HCT116 (cell line): ENCODE data around the gene SLFN5. TPM values are rescaled to one million over a fixed set of nuclear protein-coding genes. Genes with fewer than 3 reads are reported as not detected.

Source experiments
- ATAC-seq: fragments of 200-7000 bp; cut with Tn5 transposase; 2 replicates; pipeline ENCODE4 v1.9.1; 2020; ENCODE audit warnings: mild to moderate bottlenecking, moderate library complexity
- BruUV-seq: library from RNA; stranded (reverse); fragments of 400-500 nt; replicated peaks from 2 replicates; lab custom pipeline; 2021; lab: Mats Ljungman, UMichigan
- CTCF ChIA-PET: fragments of 300-600 bp; sonication (Branson Sonifier 250); formaldehyde crosslinking; loops from one replicate; lab custom pipeline; 2021; ENCODE audit warnings: antibody characterized with exemption; lab: Charles Lee
- POLR2A ChIA-PET: fragments of 300-600, 350-600 bp; sonication (Branson Sonifier 250); formaldehyde crosslinking; loops from one replicate; lab custom pipeline; 2021; ENCODE audit warnings: antibody characterized with exemption; lab: Charles Lee
- RAD21 ChIA-PET, 2 experiments: fragments of 300-600 bp; sonication (Branson Sonifier 250); formaldehyde crosslinking; loops; one replicate each; lab custom pipeline; 2023; ENCODE audit warnings: low total read pairs in 2 of 2; ENCODE audit not compliant: uncharacterized antibody in 2 of 2, unreplicated experiment in 2 of 2, low non-redundant PET in 1 of 2; lab: Charles Lee
- DNase-seq: peaks from one replicate; pipeline ENCODE4 v3.0.0-alpha.2; 2010; ENCODE audit warnings: low read depth, low spot score
- H2AFZ ChIP-seq: fragments of 200-600 bp; shearing (Covaris generic), sonication (generic); 2 replicates; pipeline ENCODE4 v1.6.1; 2017; ENCODE audit warnings: low read depth, mixed run types, mixed read lengths, antibody characterized with exemption, low read length; ENCODE audit not compliant: poor library complexity, severe bottlenecking
- H3K27ac ChIP-seq: 2 replicates; pipeline ENCODE4 v1.5.1; 2012; ENCODE audit warnings: low read depth, low read length
- H3K27me3 ChIP-seq: fragments of 200-600 bp; sonication (generic); 2 replicates; pipeline ENCODE4 v1.6.1; 2016; ENCODE audit warnings: mixed run types, low read length, mixed read lengths; ENCODE audit not compliant: insufficient read depth
- H3K36me3 ChIP-seq, 2 experiments: fragments of 200-500 bp in 1 of 2; fragments of 200-600 bp in 1 of 2; sonication (Bioruptor generic) in 1 of 2; sonication (generic) in 1 of 2; 2 replicates each; pipeline versions ENCODE4 v1.5.1 to v1.6.1; 2014 to 2016; ENCODE audit warnings: low read length in 2 of 2, inconsistent platforms in 1 of 2, mixed read lengths in 1 of 2, mixed run types in 1 of 2; ENCODE audit not compliant: insufficient read depth in 2 of 2, control insufficient read depth in 1 of 2
- H3K4me1 ChIP-seq, 2 experiments: fragments of 200-600 bp in 1 of 2; sonication (generic) in 1 of 2; 2 replicates each; pipeline versions ENCODE4 v1.5.1 to v1.6.1; 2012 to 2017; ENCODE audit warnings: low read length in 2 of 2, inconsistent platforms in 1 of 2, mild to moderate bottlenecking in 1 of 2, mixed read lengths in 1 of 2, mixed run types in 1 of 2, moderate library complexity in 1 of 2; ENCODE audit not compliant: insufficient read depth in 2 of 2, control insufficient read depth in 1 of 2
- H3K4me2 ChIP-seq: fragments of 200-600 bp; sonication (generic); 2 replicates; pipeline ENCODE4 v1.6.1; 2017; ENCODE audit warnings: mixed run types, low read length, mixed read lengths
- H3K4me3 ChIP-seq, 2 experiments: fragments of 200-600 bp in 1 of 2; sonication (generic) in 1 of 2; replicated peaks in 1 of 2; 2 replicates each; pipeline ENCODE4 v1.5.1; 2011 to 2016; ENCODE audit warnings: low read length in 2 of 2, control low read depth in 1 of 2, low read depth in 1 of 2, mild to moderate bottlenecking in 1 of 2, mixed read lengths in 1 of 2, mixed run types in 1 of 2
- H3K79me2 ChIP-seq: fragments of 200-600 bp; sonication (generic); 2 replicates; pipeline ENCODE4 v1.6.1; 2017; ENCODE audit warnings: mild to moderate bottlenecking, mixed run types, low read length, moderate library complexity, mixed read lengths; ENCODE audit not compliant: insufficient read depth
- H3K9ac ChIP-seq: fragments of 200-600 bp; sonication (generic); 2 replicates; pipeline ENCODE4 v1.6.1; 2016; ENCODE audit warnings: low read length, mixed read lengths
- H3K9me2 ChIP-seq: fragments of 200-600 bp; sonication (generic), shearing (Covaris generic); 2 replicates; pipeline ENCODE4 v1.6.1; 2017; ENCODE audit warnings: mixed run types, mild to moderate bottlenecking, moderate library complexity; ENCODE audit not compliant: insufficient read depth
- H3K9me3 ChIP-seq, 2 experiments: fragments of 200-500 bp in 1 of 2; fragments of 200-600 bp in 1 of 2; sonication (Bioruptor generic) in 1 of 2; sonication (generic) in 1 of 2; 2 replicates each; pipeline ENCODE4 v1.6.1; 2014 to 2017; ENCODE audit warnings: low read length in 2 of 2, mixed read lengths in 2 of 2, inconsistent platforms in 1 of 2, low read depth in 1 of 2, mild to moderate bottlenecking in 1 of 2, mixed run types in 1 of 2, moderate library complexity in 1 of 2; ENCODE audit not compliant: control insufficient read depth in 1 of 2, insufficient read depth in 1 of 2
- H4K20me1 ChIP-seq: fragments of 200-600 bp; sonication (generic), shearing (Covaris generic); 2 replicates; pipeline ENCODE4 v1.6.1; 2017; ENCODE audit warnings: mixed run types, mild to moderate bottlenecking, moderate library complexity; ENCODE audit not compliant: insufficient read depth
- CBX3 ChIP-seq: IDR thresholded peaks from 2 replicates; pipeline ENCODE4 v1.6.1; 2012; ENCODE audit warnings: low read depth
- CEBPB ChIP-seq: IDR thresholded peaks from 2 replicates; pipeline ENCODE4 v1.6.1; 2012; ENCODE audit warnings: low read depth
- EGR1 ChIP-seq: IDR thresholded peaks from 2 replicates; pipeline ENCODE4 v1.6.1; 2012; ENCODE audit warnings: low read depth
- JUND ChIP-seq: IDR thresholded peaks from 2 replicates; pipeline ENCODE4 v1.6.1; 2012
- POLR2AphosphoS5 ChIP-seq: IDR thresholded peaks from 2 replicates; pipeline ENCODE4 v1.6.1; 2011; ENCODE audit warnings: mild to moderate bottlenecking, low read depth, low read length, moderate library complexity
- SRF ChIP-seq: IDR thresholded peaks from 2 replicates; pipeline ENCODE4 v1.6.1; 2012; ENCODE audit warnings: low read depth
- intact Hi-C: fragments of 100-400 bp; cut with micrococcal nuclease; formaldehyde crosslinking; loops from 2 replicates; pipeline ENCODE4 v1.10.0; 2022
- total RNA-seq: library from RNA; stranded (reverse); gene quantifications from one replicate; pipeline ENCODE4 v1.2.1, GENCODE V29; 2021; ENCODE audit not compliant: unreplicated experiment
- TF ChIP-seq, protein P1 (sequence below): IDR thresholded peaks from 2 replicates; pipeline ENCODE4 v1.6.1; 2012
- TF ChIP-seq, protein P2 (sequence below): IDR thresholded peaks from 2 replicates; pipeline ENCODE4 v1.6.1; 2011; ENCODE audit warnings: mild to moderate bottlenecking, low read length, moderate library complexity; ENCODE audit not compliant: insufficient replicate concordance; ENCODE audit errors: extremely low read depth
- TF ChIP-seq, protein P3 (sequence below): IDR thresholded peaks from 2 replicates; pipeline ENCODE4 v1.6.1; 2012
- TF ChIP-seq, protein P4 (sequence below): IDR thresholded peaks from 2 replicates; pipeline ENCODE4 v1.6.1; 2012; ENCODE audit warnings: low read depth
- TF ChIP-seq, protein P5 (sequence below), 3 experiments: fragments of 200-600 bp in 1 of 3; sonication (generic) in 1 of 3; IDR thresholded peaks in 2 of 3; conservative IDR thresholded peaks in 1 of 3; 2 replicates each; pipeline ENCODE4 v1.5.1; 2012 to 2017; ENCODE audit warnings: low read depth in 2 of 3, low read length in 2 of 3, antibody characterized with exemption in 1 of 3, borderline replicate concordance in 1 of 3, control low read depth in 1 of 3, mild to moderate bottlenecking in 1 of 3, mixed read lengths in 1 of 3, mixed run types in 1 of 3, moderate library complexity in 1 of 3; ENCODE audit not compliant: insufficient read depth in 1 of 3

SLFN5 gene
- total RNA-seq, 1 experiment from 2014 or later: 23.7 TPM

DNA sequence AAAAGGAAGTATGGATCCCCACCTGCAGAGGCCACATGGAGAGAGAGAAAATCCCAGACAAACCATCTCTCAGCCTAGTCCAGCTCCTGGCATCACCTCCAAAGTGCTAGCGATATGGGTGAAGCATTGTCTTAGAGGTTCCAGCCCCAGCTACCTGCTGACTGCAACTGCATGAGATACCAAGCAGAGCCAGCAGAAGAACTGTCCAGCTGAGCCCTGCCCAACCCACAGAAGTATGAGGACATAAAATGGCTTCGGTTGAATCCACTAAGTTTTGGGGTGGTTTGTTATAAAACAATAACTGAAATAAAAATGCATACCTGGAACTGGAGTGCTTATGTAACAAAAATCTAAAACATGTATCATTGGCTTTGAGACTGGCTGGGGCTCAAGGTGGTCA, 20.4 kb upstream of the SLFN5 start:
- no peak overlapping the region for H2AFZ ChIP-seq
- H3K36me3 ChIP-seq: no peaks in the 10 kb centered on the region
- H3K9me3 ChIP-seq: no peaks in the 10 kb centered on the region
- no peaks in the 10 kb centered on the region for H4K20me1 ChIP-seq
- no TSS peak for BruUV-seq
- TF ChIP-seq, protein P1, sequence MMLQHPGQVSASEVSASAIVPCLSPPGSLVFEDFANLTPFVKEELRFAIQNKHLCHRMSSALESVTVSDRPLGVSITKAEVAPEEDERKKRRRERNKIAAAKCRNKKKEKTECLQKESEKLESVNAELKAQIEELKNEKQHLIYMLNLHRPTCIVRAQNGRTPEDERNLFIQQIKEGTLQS: no peak
- TF ChIP-seq, protein P2, sequence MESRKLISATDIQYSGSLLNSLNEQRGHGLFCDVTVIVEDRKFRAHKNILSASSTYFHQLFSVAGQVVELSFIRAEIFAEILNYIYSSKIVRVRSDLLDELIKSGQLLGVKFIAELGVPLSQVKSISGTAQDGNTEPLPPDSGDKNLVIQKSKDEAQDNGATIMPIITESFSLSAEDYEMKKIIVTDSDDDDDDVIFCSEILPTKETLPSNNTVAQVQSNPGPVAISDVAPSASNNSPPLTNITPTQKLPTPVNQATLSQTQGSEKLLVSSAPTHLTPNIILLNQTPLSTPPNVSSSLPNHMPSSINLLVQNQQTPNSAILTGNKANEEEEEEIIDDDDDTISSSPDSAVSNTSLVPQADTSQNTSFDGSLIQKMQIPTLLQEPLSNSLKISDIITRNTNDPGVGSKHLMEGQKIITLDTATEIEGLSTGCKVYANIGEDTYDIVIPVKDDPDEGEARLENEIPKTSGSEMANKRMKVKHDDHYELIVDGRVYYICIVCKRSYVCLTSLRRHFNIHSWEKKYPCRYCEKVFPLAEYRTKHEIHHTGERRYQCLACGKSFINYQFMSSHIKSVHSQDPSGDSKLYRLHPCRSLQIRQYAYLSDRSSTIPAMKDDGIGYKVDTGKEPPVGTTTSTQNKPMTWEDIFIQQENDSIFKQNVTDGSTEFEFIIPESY: no peak
- TF ChIP-seq CBX3 (no peak), SRF (no peak), JUND (no peak), CEBPB (no peak), POLR2AphosphoS5 (no peak), EGR1 (no peak)
- TF ChIP-seq, protein P3, sequence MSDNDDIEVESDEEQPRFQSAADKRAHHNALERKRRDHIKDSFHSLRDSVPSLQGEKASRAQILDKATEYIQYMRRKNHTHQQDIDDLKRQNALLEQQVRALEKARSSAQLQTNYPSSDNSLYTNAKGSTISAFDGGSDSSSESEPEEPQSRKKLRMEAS: no peak
- TF ChIP-seq, protein P4, sequence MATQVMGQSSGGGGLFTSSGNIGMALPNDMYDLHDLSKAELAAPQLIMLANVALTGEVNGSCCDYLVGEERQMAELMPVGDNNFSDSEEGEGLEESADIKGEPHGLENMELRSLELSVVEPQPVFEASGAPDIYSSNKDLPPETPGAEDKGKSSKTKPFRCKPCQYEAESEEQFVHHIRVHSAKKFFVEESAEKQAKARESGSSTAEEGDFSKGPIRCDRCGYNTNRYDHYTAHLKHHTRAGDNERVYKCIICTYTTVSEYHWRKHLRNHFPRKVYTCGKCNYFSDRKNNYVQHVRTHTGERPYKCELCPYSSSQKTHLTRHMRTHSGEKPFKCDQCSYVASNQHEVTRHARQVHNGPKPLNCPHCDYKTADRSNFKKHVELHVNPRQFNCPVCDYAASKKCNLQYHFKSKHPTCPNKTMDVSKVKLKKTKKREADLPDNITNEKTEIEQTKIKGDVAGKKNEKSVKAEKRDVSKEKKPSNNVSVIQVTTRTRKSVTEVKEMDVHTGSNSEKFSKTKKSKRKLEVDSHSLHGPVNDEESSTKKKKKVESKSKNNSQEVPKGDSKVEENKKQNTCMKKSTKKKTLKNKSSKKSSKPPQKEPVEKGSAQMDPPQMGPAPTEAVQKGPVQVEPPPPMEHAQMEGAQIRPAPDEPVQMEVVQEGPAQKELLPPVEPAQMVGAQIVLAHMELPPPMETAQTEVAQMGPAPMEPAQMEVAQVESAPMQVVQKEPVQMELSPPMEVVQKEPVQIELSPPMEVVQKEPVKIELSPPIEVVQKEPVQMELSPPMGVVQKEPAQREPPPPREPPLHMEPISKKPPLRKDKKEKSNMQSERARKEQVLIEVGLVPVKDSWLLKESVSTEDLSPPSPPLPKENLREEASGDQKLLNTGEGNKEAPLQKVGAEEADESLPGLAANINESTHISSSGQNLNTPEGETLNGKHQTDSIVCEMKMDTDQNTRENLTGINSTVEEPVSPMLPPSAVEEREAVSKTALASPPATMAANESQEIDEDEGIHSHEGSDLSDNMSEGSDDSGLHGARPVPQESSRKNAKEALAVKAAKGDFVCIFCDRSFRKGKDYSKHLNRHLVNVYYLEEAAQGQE: no peak
- TF ChIP-seq, protein P5, sequence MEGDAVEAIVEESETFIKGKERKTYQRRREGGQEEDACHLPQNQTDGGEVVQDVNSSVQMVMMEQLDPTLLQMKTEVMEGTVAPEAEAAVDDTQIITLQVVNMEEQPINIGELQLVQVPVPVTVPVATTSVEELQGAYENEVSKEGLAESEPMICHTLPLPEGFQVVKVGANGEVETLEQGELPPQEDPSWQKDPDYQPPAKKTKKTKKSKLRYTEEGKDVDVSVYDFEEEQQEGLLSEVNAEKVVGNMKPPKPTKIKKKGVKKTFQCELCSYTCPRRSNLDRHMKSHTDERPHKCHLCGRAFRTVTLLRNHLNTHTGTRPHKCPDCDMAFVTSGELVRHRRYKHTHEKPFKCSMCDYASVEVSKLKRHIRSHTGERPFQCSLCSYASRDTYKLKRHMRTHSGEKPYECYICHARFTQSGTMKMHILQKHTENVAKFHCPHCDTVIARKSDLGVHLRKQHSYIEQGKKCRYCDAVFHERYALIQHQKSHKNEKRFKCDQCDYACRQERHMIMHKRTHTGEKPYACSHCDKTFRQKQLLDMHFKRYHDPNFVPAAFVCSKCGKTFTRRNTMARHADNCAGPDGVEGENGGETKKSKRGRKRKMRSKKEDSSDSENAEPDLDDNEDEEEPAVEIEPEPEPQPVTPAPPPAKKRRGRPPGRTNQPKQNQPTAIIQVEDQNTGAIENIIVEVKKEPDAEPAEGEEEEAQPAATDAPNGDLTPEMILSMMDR (IDR thresholded peaks at IDR 0.05 in 2 of 3, conservative IDR thresholded peaks at IDR 0.05 in 1 of 3; ENCODE audit: borderline replicate concordance in 1 of 3, insufficient read depth in 1 of 3, low read depth in 2 of 3, low read length in 2 of 3): no peak
- H3K4me3 ChIP-seq: no peak overlapping the region
- H3K4me1 ChIP-seq: no peaks in the 10 kb centered on the region
- H3K4me2 ChIP-seq: no peak overlapping the region
- no peaks in the 10 kb centered on the region for H3K9me2 ChIP-seq
- intact Hi-C loops: no loop called here
- 0 out of 2 replicates have a peak, but pooled peaks cover 4% of the 10 kb centered on the region for H3K27me3 ChIP-seq
- no peak overlapping the region for H3K27ac ChIP-seq
- DNase-seq: no peak
- RAD21 ChIA-PET: no interaction called here
- H3K79me2 ChIP-seq: no peaks in the 10 kb centered on the region
- POLR2A ChIA-PET: no interaction called here
- no peak for ATAC-seq
- no peak overlapping the region for H3K9ac ChIP-seq
- CTCF ChIA-PET: no interaction called here
